ENCODE data around the gene SPINK1. TPM values are rescaled to one million over a fixed set of nuclear protein-coding genes. Genes with fewer than 3 reads are reported as not detected.
"Not testable (repeated sequence)": the region's sequence is repeated elsewhere in the genome, so short reads cannot be mapped to it uniquely, and the experiment has no call there.

Gene SPINK1
- total RNA-seq, 1 donor from 2014 or later, result not detected

- H3K9me3 Mint-ChIP-seq (ENCODE audit: unreplicated experiment), result no peaks in the 10 kb centered on the region
- TF ChIP-seq, protein P1, sequence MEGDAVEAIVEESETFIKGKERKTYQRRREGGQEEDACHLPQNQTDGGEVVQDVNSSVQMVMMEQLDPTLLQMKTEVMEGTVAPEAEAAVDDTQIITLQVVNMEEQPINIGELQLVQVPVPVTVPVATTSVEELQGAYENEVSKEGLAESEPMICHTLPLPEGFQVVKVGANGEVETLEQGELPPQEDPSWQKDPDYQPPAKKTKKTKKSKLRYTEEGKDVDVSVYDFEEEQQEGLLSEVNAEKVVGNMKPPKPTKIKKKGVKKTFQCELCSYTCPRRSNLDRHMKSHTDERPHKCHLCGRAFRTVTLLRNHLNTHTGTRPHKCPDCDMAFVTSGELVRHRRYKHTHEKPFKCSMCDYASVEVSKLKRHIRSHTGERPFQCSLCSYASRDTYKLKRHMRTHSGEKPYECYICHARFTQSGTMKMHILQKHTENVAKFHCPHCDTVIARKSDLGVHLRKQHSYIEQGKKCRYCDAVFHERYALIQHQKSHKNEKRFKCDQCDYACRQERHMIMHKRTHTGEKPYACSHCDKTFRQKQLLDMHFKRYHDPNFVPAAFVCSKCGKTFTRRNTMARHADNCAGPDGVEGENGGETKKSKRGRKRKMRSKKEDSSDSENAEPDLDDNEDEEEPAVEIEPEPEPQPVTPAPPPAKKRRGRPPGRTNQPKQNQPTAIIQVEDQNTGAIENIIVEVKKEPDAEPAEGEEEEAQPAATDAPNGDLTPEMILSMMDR (IDR thresholded peaks at IDR 0.05; ENCODE audit: partially characterized antibody, unreplicated experiment), result no peak
- H3K27me3 Mint-ChIP-seq (ENCODE audit: unreplicated experiment), result peaks cover 15% of the 10 kb centered on the region
- H3K36me3 Mint-ChIP-seq (ENCODE audit: unreplicated experiment), result peaks cover 4% of the 10 kb centered on the region
- H3K4me3 Mint-ChIP-seq (ENCODE audit: unreplicated experiment), result no peak overlapping the region
- DNase-seq, result no peak
- H3K27ac Mint-ChIP-seq (ENCODE audit: unreplicated experiment), result no peak overlapping the region
- peaks cover 6% of the 10 kb centered on the region for H3K4me1 Mint-ChIP-seq (ENCODE audit: low read depth, unreplicated experiment)
Observed at GRCh38 chr5:147876141-147876540, 44.7 kb upstream of the SPINK1 start.

GRCh38 chr5:147874910-147875367 is 43.5 kb upstream of the SPINK1 start:
- peaks cover 4% of the 10 kb centered on the region for H3K36me3 Mint-ChIP-seq (ENCODE audit: unreplicated experiment)
- no peak overlapping the region for H3K4me3 Mint-ChIP-seq (ENCODE audit: unreplicated experiment)
- H3K9me3 Mint-ChIP-seq (ENCODE audit: unreplicated experiment), result no peaks in the 10 kb centered on the region
- peaks cover 6% of the 10 kb centered on the region for H3K4me1 Mint-ChIP-seq (ENCODE audit: low read depth, unreplicated experiment)
- H3K27me3 Mint-ChIP-seq (ENCODE audit: unreplicated experiment), result peaks cover 16% of the 10 kb centered on the region
- TF ChIP-seq, protein P1 (IDR thresholded peaks at IDR 0.05; ENCODE audit: partially characterized antibody, unreplicated experiment), result no peak
- no peak for DNase-seq
- H3K27ac Mint-ChIP-seq (ENCODE audit: unreplicated experiment), result no peak overlapping the region

GRCh38 chr5:147874118-147874875 is 42.8 kb upstream of the SPINK1 start:
- H3K4me1 Mint-ChIP-seq (ENCODE audit: low read depth, unreplicated experiment), result not testable (repeated sequence)

DNA sequence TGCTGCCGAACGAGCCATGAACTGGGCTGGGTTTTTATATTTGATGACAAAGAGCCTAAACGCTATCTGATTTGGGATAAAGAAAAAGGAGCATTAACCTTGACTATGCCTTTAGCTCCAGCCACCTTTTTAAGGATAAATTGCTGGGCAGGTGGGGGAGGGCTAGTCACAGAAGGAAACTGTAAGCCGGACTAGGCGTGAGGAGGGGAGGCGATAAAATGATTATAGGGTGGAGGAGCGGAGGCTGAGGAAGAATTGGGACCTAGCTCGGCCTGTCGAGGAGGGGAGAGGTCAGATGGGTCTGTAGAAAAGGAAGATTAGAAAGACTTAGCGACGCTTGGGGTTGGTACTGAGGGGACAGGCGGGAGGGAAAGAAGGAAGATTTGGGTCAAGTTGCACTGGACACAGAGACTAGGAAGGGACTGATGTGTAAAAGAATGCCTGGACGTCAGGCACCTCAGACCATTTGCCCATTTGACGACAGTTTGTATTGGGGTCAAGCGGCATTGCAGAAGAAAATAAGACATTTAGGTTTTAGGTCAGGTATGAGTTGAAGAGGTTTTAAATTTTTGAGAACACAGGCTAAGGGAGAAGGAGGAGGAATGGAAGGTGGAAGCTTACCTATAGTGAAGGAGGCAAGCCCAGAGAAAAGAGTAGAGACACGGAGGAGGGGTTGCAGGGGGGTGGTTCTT is 41.4 kb upstream of the SPINK1 start:
- H3K36me3 Mint-ChIP-seq (ENCODE audit: unreplicated experiment); H3K4me3 Mint-ChIP-seq (ENCODE audit: unreplicated experiment); DNase-seq; H3K9me3 Mint-ChIP-seq (ENCODE audit: unreplicated experiment); H3K27ac Mint-ChIP-seq (ENCODE audit: unreplicated experiment): not testable (repeated sequence)
- Mint-ChIP-seq H3K27me3 (ENCODE audit: unreplicated experiment) (peaks cover 18% of the 10 kb centered on the region), H3K4me1 (ENCODE audit: low read depth, unreplicated experiment) (peaks cover 13% of the 10 kb centered on the region)

More at GRCh38 chr5:147874118-147874875, 42.8 kb upstream of the SPINK1 start:
- Mint-ChIP-seq H3K27me3 (ENCODE audit: unreplicated experiment) (peaks cover 18% of the 10 kb centered on the region), H3K4me3 (ENCODE audit: unreplicated experiment) (peak overlapping the region; percentile 1)
- not testable (repeated sequence) for H3K27ac Mint-ChIP-seq (ENCODE audit: unreplicated experiment); H3K36me3 Mint-ChIP-seq (ENCODE audit: unreplicated experiment); H3K9me3 Mint-ChIP-seq (ENCODE audit: unreplicated experiment); DNase-seq

DNA sequence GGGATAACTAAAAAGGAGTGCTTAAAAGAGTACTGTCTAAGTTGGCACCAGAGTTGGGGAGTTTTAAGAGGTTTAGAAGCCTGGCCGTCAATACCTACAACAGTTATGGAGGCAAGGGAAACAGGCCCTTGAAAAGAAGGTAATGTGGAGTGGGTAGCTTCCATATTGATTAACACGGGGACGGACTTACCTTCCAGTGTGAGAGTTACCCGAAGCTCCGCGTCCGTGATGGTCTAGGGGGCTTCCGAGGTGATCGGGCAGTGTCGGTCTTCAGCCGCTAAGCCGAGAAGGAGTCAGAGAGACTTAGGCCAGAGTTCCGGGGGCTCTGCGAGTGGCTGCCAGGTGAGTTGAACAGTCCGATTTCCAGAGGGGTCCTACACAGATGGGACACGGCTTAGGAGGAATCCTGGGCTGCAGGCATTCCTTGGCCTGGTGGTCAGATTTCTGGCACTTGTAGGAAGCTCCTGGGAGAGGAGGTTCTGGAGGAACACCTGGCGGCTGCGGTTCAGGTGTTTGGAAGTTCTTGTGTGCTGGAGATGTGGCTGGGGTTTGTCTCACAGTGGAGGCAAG is 40.6 kb upstream of the SPINK1 start:
- not testable (repeated sequence) for H3K27ac Mint-ChIP-seq (ENCODE audit: unreplicated experiment); H3K36me3 Mint-ChIP-seq (ENCODE audit: unreplicated experiment); H3K9me3 Mint-ChIP-seq (ENCODE audit: unreplicated experiment); H3K4me3 Mint-ChIP-seq (ENCODE audit: unreplicated experiment); DNase-seq
- H3K27me3 Mint-ChIP-seq (ENCODE audit: unreplicated experiment), result peaks cover 18% of the 10 kb centered on the region
- H3K4me1 Mint-ChIP-seq (ENCODE audit: low read depth, unreplicated experiment), result peaks cover 13% of the 10 kb centered on the region

- DNase-seq; H3K36me3 Mint-ChIP-seq (ENCODE audit: unreplicated experiment); H3K4me3 Mint-ChIP-seq (ENCODE audit: unreplicated experiment); H3K9me3 Mint-ChIP-seq (ENCODE audit: unreplicated experiment): not testable (repeated sequence)
- Mint-ChIP-seq H3K4me1 (ENCODE audit: low read depth, unreplicated experiment) (peaks cover 11% of the 10 kb centered on the region), H3K27ac (ENCODE audit: unreplicated experiment) (peak overlapping the region; percentile 28), H3K27me3 (ENCODE audit: unreplicated experiment) (peaks cover 21% of the 10 kb centered on the region)
Observed at GRCh38 chr5:147869892-147870291, 38.4 kb upstream of the SPINK1 start.

Data from glutamatergic neuron (in vitro differentiated cells).